GM13977 (cell line): Measurements from ENCODE around the gene TTC39C.

Source experiments
- DNase-seq: peaks from one replicate; pipeline ENCODE4 v3.0.0; 2012; ENCODE audit warnings: low spot score
- CTCF ChIP-seq: IDR thresholded peaks from 2 replicates; pipeline ENCODE4 v1.5.1; 2012; ENCODE audit warnings: mild to moderate bottlenecking, control low read depth; ENCODE audit not compliant: insufficient read depth; ENCODE audit errors: extremely low read depth, missing control alignments
- in situ Hi-C: fragments of 300-500 bp; cut with MboI; formaldehyde crosslinking; loops from one replicate; pipeline ENCODE4 v1.12.0; 2022; ENCODE audit warnings: low sequenced_read_pairs, low pct_unique_long_range_greater_than_20kb, mixed read lengths, inconsistent platforms; ENCODE audit not compliant: unreplicated experiment

The TTC39C gene

GRCh38 chr18:23970161-23971096, 44.1 kb upstream of the TTC39C start:
- no peak for DNase-seq
- in situ Hi-C loops, result no loop called here
- no peak for TF ChIP-seq CTCF

- in situ Hi-C loops, result no loop called here
- TF ChIP-seq CTCF, result no peak
- DNase-seq, result no peak
These were observed 43.5 kb upstream of the TTC39C start for GRCh38 chr18:23971097-23971440.

GRCh38 chr18:23971666-23972230, 42.8 kb upstream of the TTC39C start:
- no peak for TF ChIP-seq CTCF
- in situ Hi-C loops, result no loop called here
- DNase-seq, result no peak

GRCh38 chr18:23972453-23972852, 42.1 kb upstream of the TTC39C start:
- peak; percentile 48 for DNase-seq
- TF ChIP-seq CTCF, result no peak
- in situ Hi-C loops, result no loop called here

GRCh38 chr18:23977103-23977502, 37.5 kb upstream of the TTC39C start:
- TF ChIP-seq CTCF, result no peak
- DNase-seq, result no peak
- in situ Hi-C loops, result no loop called here

- in situ Hi-C loops, result no loop called here
- DNase-seq, result no peak
- TF ChIP-seq CTCF, result no peak
These were observed 36.7 kb upstream of the TTC39C start for GRCh38 chr18:23977719-23978483.
